Measurements from ENCODE around the gene BICC1. TPM values are rescaled to one million over a fixed set of nuclear protein-coding genes. Genes with fewer than 3 reads are reported as not detected.

The BICC1 gene, protein sequence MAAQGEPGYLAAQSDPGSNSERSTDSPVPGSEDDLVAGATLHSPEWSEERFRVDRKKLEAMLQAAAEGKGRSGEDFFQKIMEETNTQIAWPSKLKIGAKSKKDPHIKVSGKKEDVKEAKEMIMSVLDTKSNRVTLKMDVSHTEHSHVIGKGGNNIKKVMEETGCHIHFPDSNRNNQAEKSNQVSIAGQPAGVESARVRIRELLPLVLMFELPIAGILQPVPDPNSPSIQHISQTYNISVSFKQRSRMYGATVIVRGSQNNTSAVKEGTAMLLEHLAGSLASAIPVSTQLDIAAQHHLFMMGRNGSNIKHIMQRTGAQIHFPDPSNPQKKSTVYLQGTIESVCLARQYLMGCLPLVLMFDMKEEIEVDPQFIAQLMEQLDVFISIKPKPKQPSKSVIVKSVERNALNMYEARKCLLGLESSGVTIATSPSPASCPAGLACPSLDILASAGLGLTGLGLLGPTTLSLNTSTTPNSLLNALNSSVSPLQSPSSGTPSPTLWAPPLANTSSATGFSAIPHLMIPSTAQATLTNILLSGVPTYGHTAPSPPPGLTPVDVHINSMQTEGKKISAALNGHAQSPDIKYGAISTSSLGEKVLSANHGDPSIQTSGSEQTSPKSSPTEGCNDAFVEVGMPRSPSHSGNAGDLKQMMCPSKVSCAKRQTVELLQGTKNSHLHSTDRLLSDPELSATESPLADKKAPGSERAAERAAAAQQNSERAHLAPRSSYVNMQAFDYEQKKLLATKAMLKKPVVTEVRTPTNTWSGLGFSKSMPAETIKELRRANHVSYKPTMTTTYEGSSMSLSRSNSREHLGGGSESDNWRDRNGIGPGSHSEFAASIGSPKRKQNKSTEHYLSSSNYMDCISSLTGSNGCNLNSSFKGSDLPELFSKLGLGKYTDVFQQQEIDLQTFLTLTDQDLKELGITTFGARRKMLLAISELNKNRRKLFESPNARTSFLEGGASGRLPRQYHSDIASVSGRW
- total RNA-seq, result 16.4 and 20.4 TPM in 2 replicates
- 5.8 and 7.2 TPM in 2 replicates for polyA plus RNA-seq

DNA sequence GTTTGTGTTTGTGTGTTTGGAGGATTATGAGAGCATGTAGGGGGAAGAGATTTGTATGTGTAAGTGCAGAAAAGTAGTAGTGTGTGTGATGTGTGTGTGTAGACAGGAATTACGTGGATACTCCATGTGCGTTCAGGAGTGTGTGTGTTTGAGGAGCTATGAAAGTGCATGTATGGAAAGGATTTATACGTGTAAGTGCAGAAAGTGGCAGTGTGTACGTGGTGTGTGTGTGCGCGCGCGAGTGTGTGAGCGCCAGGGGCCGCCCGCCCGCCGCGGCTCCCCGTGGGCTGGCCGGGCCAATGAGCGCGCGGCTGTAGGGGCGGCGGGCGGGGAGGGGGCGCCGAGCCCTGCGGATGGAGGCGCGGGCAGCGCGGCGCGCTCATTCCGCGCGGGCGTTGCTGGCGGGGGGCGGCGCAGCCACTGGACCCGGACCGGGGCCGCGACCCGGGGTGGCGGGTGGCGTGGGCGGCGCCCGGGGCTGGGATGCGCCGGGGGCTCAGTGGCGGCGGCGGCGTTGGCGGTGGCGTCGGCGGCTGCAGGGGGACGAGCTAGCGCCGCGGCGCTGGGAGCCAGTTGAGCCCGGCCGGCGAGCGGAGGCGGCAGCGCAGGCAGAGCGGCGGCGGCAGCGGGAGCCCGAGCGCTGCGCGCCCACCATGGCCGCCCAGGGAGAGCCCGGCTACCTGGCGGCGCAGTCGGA, at the start of gene BICC1:
Gene BICC1, plus strand, starts transcription at position 382 of the 697 bp plus-strand sequence. Its CDS starts 272 bp downstream, at position 654.
- Histone ChIP-seq H3K27me3 (no peaks in the 10 kb centered on the region), H3K4me2 (peak within 1 kb of the TSS; percentile 91), H3K4me1 (ENCODE audit: insufficient read depth) (peaks cover 5% of the 10 kb centered on the region), H3K36me3 (replicated peaks; ENCODE audit: insufficient read depth, low read depth) (no peaks in the 10 kb centered on the region), H3K9me3 (ENCODE audit: low read depth) (no peaks in the 10 kb centered on the region), H3K4me3 (peak within 1 kb of the TSS; percentile 83), H3K9me2 (replicated peaks; ENCODE audit: insufficient read depth) (no peaks in the 10 kb centered on the region), H3K79me2 (peaks cover 37% of the 10 kb centered on the region), H3K27ac (peak within 1 kb of the TSS; percentile 85), H2AFZ (peak within 1 kb of the TSS; percentile 92), H4K20me1 (ENCODE audit: insufficient read depth, poor library complexity, severe bottlenecking) (no peaks in the 10 kb centered on the region)
- under 1% methylated on average over 34 of the region's 82 CpGs for WGBS (ENCODE audit: low lambda C conversion rate, missing lambda C conversion rate)
- peak; percentile 76 for DNase-seq (ENCODE audit: low spot score)
- TF ChIP-seq EZH2phosphoT487 (IDR thresholded peaks at IDR 0.05; ENCODE audit: low read depth, severe bottlenecking, unreplicated experiment), result no peak
- TF ChIP-seq, protein P1, sequence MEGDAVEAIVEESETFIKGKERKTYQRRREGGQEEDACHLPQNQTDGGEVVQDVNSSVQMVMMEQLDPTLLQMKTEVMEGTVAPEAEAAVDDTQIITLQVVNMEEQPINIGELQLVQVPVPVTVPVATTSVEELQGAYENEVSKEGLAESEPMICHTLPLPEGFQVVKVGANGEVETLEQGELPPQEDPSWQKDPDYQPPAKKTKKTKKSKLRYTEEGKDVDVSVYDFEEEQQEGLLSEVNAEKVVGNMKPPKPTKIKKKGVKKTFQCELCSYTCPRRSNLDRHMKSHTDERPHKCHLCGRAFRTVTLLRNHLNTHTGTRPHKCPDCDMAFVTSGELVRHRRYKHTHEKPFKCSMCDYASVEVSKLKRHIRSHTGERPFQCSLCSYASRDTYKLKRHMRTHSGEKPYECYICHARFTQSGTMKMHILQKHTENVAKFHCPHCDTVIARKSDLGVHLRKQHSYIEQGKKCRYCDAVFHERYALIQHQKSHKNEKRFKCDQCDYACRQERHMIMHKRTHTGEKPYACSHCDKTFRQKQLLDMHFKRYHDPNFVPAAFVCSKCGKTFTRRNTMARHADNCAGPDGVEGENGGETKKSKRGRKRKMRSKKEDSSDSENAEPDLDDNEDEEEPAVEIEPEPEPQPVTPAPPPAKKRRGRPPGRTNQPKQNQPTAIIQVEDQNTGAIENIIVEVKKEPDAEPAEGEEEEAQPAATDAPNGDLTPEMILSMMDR (IDR thresholded peaks at IDR 0.05; ENCODE audit: poor library complexity), result peak; percentile 13
- no peak for TF ChIP-seq EZH2 (IDR thresholded peaks at IDR 0.05; ENCODE audit: borderline replicate concordance)

DNA sequence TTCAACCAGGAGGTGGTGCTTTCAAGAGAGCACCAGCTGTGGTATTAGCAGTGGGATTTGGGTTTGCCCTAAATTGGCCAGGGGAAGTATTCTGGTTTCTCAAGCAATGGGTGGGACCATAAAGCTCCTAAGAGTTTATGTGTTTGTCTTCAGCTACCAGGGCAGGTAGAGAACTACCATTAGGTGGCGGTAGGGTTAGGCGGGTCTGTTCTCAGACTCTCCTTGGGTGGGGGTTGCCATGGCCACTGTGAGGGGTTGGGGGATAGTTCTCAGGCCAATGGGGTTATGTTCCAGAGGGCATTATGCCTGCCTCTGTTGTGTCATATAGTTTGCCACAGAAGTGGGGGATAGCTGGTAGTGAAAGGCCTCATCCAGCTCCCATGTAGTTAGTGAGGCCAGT, 47.7 kb upstream of the BICC1 start:
- H3K4me3 ChIP-seq, result no peak overlapping the region
- no peaks in the 10 kb centered on the region for H3K9me2 ChIP-seq (replicated peaks; ENCODE audit: insufficient read depth)
- H3K4me1 ChIP-seq (ENCODE audit: insufficient read depth), result peaks cover 12% of the 10 kb centered on the region
- no peaks in the 10 kb centered on the region for H3K36me3 ChIP-seq (replicated peaks; ENCODE audit: insufficient read depth, low read depth)
- no peak overlapping the region for H3K27ac ChIP-seq
- H3K27me3 ChIP-seq, result no peaks in the 10 kb centered on the region
- no peak overlapping the region for H3K4me2 ChIP-seq
- H4K20me1 ChIP-seq (ENCODE audit: insufficient read depth, poor library complexity, severe bottlenecking), result no peaks in the 10 kb centered on the region
- no peak overlapping the region for H2AFZ ChIP-seq
- 97% methylated on average over 2 of the region's 2 CpGs for WGBS (ENCODE audit: low lambda C conversion rate, missing lambda C conversion rate)
- no peaks in the 10 kb centered on the region for H3K79me2 ChIP-seq
- no peak for TF ChIP-seq EZH2 (IDR thresholded peaks at IDR 0.05; ENCODE audit: borderline replicate concordance)
- TF ChIP-seq, protein P1 (IDR thresholded peaks at IDR 0.05; ENCODE audit: poor library complexity), result no peak
- no peak for TF ChIP-seq EZH2phosphoT487 (IDR thresholded peaks at IDR 0.05; ENCODE audit: low read depth, severe bottlenecking, unreplicated experiment)
- H3K9me3 ChIP-seq (ENCODE audit: low read depth), result peaks cover 4% of the 10 kb centered on the region
- no peak for DNase-seq (ENCODE audit: low spot score)

DNA sequence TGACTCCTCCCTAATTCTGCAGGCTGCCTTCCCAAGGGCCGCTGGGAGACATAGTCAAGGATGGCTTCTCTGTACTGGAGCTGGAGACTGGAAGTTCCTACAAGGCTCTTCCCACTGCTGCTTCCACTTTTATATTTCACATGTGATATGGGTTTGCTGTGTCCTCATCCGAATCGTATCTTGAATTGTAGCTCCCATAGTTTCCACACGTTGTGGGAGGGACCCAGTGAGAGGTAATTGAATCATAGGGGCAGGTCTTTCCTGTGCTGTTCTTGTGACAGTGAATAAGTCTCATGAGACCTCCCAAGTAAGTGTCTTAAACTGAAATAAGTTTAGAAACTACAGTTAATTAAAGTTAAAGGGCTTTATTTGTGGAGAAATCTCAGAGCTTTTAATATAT, 47.0 kb upstream of the BICC1 start:
- no peaks in the 10 kb centered on the region for H4K20me1 ChIP-seq (ENCODE audit: insufficient read depth, poor library complexity, severe bottlenecking)
- H3K4me3 ChIP-seq, result no peak overlapping the region
- 62% methylated on average over 4 of the region's 4 CpGs for WGBS (ENCODE audit: low lambda C conversion rate, missing lambda C conversion rate)

More for the DNA sequence above, 47.0 kb upstream of the BICC1 start:
- no peak for DNase-seq (ENCODE audit: low spot score)
- peaks cover 12% of the 10 kb centered on the region for H3K4me1 ChIP-seq (ENCODE audit: insufficient read depth)
- no peaks in the 10 kb centered on the region for H3K27me3 ChIP-seq
- no peaks in the 10 kb centered on the region for H3K36me3 ChIP-seq (replicated peaks; ENCODE audit: insufficient read depth, low read depth)
- H3K27ac ChIP-seq, result no peak overlapping the region
- no peaks in the 10 kb centered on the region for H3K79me2 ChIP-seq
- no peak for TF ChIP-seq EZH2 (IDR thresholded peaks at IDR 0.05; ENCODE audit: borderline replicate concordance)
- no peak for TF ChIP-seq EZH2phosphoT487 (IDR thresholded peaks at IDR 0.05; ENCODE audit: low read depth, severe bottlenecking, unreplicated experiment)
- TF ChIP-seq, protein P1 (IDR thresholded peaks at IDR 0.05; ENCODE audit: poor library complexity), result no peak
- peaks cover 4% of the 10 kb centered on the region for H3K9me3 ChIP-seq (ENCODE audit: low read depth)
- no peak overlapping the region for H3K4me2 ChIP-seq
- no peak overlapping the region for H2AFZ ChIP-seq
- H3K9me2 ChIP-seq (replicated peaks; ENCODE audit: insufficient read depth), result no peaks in the 10 kb centered on the region
